ENCODE results near the gene CNOT3. TPM values are rescaled to one million over a fixed set of nuclear protein-coding genes. Genes with fewer than 3 reads are reported as not detected.

Gene CNOT3
- total RNA-seq, 1 experiment from 2014 or later: 41.1 TPM

- H3K4me2 ChIP-seq (ENCODE audit: low read length): peak overlapping the region; percentile 83
- no peaks in the 10 kb centered on the region for H3K27me3 ChIP-seq (ENCODE audit: low read length)
- no peaks in the 10 kb centered on the region for H3K9me3 ChIP-seq (ENCODE audit: low read length)
- intact Hi-C loops (cut with micrococcal nuclease): loop anchor here (1.0 to 2.0 kb wide), 3 partner anchors 10 to 41 kb away; partner anchors contain the start of genes LENG1 and RPS9
- peak overlapping the region; percentile 91 for H3K9ac ChIP-seq (ENCODE audit: low read length)
- no TSS peak for BruUV-seq (replicated peaks)
- H4K20me1 ChIP-seq (ENCODE audit: low read length): no peaks in the 10 kb centered on the region
- POLR2A ChIA-PET (ENCODE audit: unreplicated experiment): interaction anchor here (0.5 to 3.5 kb wide), 8 partner anchors 10 to 209 kb away, joined by 3 to 22 read pairs (median 4); partner anchors contain the start of genes CNOT3, LENG1 and RPS9
- H2AFZ ChIP-seq (ENCODE audit: low read length): peak overlapping the region; percentile 87
- TF ChIP-seq CTCF (conservative IDR thresholded peaks at IDR 0.05; ENCODE audit: low read depth, low read length) (no peak), EZH2phosphoT487 (IDR thresholded peaks at IDR 0.05; ENCODE audit: borderline replicate concordance, low read length) (no peak), EZH2 (IDR thresholded peaks at IDR 0.05; ENCODE audit: low read length, unreplicated experiment) (no peak)
- peak overlapping the region; percentile 89 for H3K27ac ChIP-seq (ENCODE audit: low read length)
- H3K79me2 ChIP-seq (ENCODE audit: low read length): peaks cover 51% of the 10 kb centered on the region
- no peaks in the 10 kb centered on the region for H3F3A ChIP-seq (ENCODE audit: low read length, unreplicated experiment)
- peak; percentile 99 for DNase-seq
- H3K9me2 ChIP-seq (replicated peaks; ENCODE audit: low read length): no peaks in the 10 kb centered on the region
- H3K4me1 ChIP-seq (ENCODE audit: insufficient read depth, low read length): peaks cover 19% of the 10 kb centered on the region
- H3K36me3 ChIP-seq (ENCODE audit: low read depth, low read length): peaks cover 23% of the 10 kb centered on the region; the same call in 1 of the 2 replicates
- peak; percentile 56 for ATAC-seq
- CTCF ChIA-PET: interaction anchor here (0.6 kb wide), 1 partner anchor 21 kb away, joined by 3 read pairs; no protein-coding TSS in a partner anchor
- peak overlapping the region; percentile 74 for H3K4me3 ChIP-seq (ENCODE audit: low read length)
Measured at GRCh38 chr19:54190503-54191010, 53.0 kb downstream of the CNOT3 start.

- DNase-seq: peak; percentile 92
- TF ChIP-seq EZH2phosphoT487 (IDR thresholded peaks at IDR 0.05; ENCODE audit: borderline replicate concordance, low read length) (no peak), CTCF (conservative IDR thresholded peaks at IDR 0.05; ENCODE audit: low read depth, low read length) (no peak), EZH2 (IDR thresholded peaks at IDR 0.05; ENCODE audit: low read length, unreplicated experiment) (no peak)
- peaks cover 19% of the 10 kb centered on the region for H3K4me1 ChIP-seq (ENCODE audit: insufficient read depth, low read length)
- H3K9me2 ChIP-seq (replicated peaks; ENCODE audit: low read length): no peaks in the 10 kb centered on the region
- no peaks in the 10 kb centered on the region for H4K20me1 ChIP-seq (ENCODE audit: low read length)
- ATAC-seq: peak; percentile 27
- peak within 1 kb of the TSS; percentile 91 for H3K9ac ChIP-seq (ENCODE audit: low read length)
- ChIA-PET POLR2A (ENCODE audit: unreplicated experiment) (interaction anchor here (0.6 to 3.5 kb wide), 8 partner anchors 9 to 1185 kb away, joined by 3 to 25 read pairs (median 4); partner anchors contain the start of genes CNOT3 and RPS9), CTCF (no interaction called here)
- peaks cover 23% of the 10 kb centered on the region; the same call in 1 of the 2 replicates for H3K36me3 ChIP-seq (ENCODE audit: low read depth, low read length)
- H3K4me3 ChIP-seq (ENCODE audit: low read length): peak within 1 kb of the TSS; percentile 74
- H3K79me2 ChIP-seq (ENCODE audit: low read length): peaks cover 51% of the 10 kb centered on the region
- H3K27ac ChIP-seq (ENCODE audit: low read length): peak within 1 kb of the TSS; percentile 89
- TSS peak; percentile 49 for BruUV-seq (replicated peaks)
- H2AFZ ChIP-seq (ENCODE audit: low read length): peak within 1 kb of the TSS; percentile 87
- intact Hi-C loops (cut with micrococcal nuclease): loop anchor here (2.0 kb wide), 1 partner anchor 32 kb away; the partner anchor contains the start of gene LENG1
- H3K9me3 ChIP-seq (ENCODE audit: low read length): no peaks in the 10 kb centered on the region
- H3K4me2 ChIP-seq (ENCODE audit: low read length): peak within 1 kb of the TSS; percentile 83
- no peaks in the 10 kb centered on the region for H3K27me3 ChIP-seq (ENCODE audit: low read length)
- H3F3A ChIP-seq (ENCODE audit: low read length, unreplicated experiment): no peaks in the 10 kb centered on the region
Measured at GRCh38 chr19:54191011-54191810, 53.6 kb downstream of the CNOT3 start, which contains the start of gene TSEN34. Gene TSEN34, plus strand, starts transcription at chr19:54191308. Its CDS starts 57 bp downstream, at chr19:54191365.
